HG03378 (cell line): ENCODE measurements around the gene MEGF11.

Experiments used
- ATAC-seq: cut with Tn5 transposase; IDR thresholded peaks from one replicate; pipeline ENCODE4 v1.9.1; 2021; ENCODE audit warnings: mild to moderate bottlenecking, moderate library complexity; ENCODE audit not compliant: unreplicated experiment

Gene MEGF11

GRCh38 chr15:66180531-66181097 lies 72.9 kb downstream of the MEGF11 start:
- ATAC-seq: no peak

DNA sequence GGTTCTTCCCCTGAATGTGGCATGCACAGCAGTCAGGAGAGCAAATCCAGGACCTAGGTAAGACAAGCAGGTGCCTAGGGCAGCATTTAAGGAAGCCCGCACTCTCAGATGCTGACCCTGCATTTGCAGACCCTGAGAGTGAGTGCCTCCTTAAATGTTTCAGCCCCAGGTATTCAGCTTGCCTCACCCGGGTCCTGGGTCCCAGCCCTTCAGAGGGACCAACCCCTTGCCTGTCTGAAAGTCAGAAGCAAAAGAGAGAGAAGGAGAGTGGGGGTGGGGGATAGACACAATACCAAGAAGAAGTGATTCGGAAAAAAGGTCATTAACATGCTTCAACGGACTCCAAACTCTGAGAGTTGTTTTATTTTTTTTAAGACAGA lies 75.0 kb downstream of the MEGF11 start:
- ATAC-seq: no peak

- ATAC-seq: no peak
Measured at GRCh38 chr15:66172324-66172980, 81.1 kb downstream of the MEGF11 start.

GRCh38 chr15:66171841-66172240 lies 81.7 kb downstream of the MEGF11 start:
- no peak for ATAC-seq

DNA sequence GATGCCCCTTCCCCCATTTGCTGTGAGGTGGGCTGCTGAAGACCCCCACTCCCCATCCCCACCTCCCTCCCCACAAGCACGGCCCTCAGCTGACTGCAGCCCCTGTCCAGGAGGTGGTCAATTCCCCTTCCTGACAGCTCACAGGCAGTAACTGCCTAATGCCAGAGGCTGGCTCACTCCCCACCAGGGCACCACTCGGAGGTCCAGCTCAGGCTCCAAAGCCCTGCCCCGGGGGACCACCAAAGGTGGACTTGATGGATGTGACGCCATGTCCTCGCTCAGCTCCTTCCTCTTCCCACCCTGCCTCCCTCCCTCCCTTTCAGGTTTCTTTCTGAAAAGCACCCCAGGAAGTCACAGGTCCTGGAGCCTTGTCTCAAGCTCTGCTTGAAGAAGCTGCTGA lies 82.8 kb downstream of the MEGF11 start:
- no peak for ATAC-seq

DNA sequence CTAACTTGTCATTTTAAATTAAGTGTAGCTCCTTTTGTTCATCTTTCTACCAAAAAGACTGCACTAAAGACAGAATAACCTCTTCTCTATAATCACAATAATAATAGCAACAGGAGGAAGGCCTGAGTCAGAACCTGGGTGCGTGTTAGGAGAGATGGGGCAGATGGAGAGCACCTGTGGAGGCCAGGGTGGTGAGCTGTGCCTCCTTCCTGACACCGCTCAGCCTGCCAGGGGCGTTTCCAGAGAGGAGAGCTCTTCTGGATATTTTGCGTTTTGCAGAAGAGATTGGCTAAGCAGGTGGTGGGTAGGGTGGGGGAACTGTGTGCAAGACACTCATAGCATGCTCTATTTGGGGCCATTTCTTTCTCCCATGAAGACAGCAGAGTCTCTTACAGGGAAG lies 83.5 kb downstream of the MEGF11 start:
- no peak for ATAC-seq

DNA sequence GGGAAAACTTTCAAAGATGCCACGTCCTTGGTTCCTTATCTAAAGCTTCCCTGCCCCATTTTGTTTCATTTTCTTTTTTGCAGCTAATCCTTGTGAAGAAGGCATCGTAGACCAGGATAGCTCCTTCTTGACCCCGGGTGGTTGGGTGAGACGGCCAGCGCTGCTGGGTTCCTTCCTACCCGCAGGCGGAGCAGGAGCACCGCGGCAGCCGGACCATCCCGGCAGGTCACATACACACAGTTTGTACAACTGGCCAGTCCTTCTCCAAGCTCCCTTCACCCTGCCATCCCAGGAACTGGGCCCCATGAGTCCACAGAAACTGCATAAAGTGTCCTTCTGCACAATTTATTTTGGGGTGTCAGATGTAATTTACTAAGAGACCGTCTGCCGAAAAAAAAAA lies 83.9 kb downstream of the MEGF11 start:
- no peak for ATAC-seq

DNA sequence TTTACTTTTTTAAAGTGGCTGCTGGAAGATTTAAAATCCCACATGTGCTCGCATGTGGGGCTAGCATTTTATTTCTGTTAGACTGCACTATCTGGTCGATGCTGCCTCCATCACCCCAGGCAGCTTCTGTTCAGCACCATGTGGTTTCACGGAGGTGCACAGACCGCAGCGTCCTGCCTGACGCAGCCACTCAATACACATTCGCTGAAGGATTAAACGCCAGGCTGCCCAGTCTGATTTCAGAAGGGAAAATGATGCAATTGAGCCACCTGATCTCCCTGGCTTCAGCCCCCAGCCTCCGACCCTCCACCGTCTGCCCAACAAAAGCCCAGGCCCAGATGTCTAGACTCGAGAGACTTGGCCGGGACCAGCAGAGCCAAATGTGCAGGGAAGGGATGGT lies 84.5 kb downstream of the MEGF11 start:
- ATAC-seq: no peak

GRCh38 chr15:66167854-66168253 lies 85.7 kb downstream of the MEGF11 start:
- ATAC-seq: no peak

- no peak for ATAC-seq
Measured at GRCh38 chr15:66165856-66166255, 87.7 kb downstream of the MEGF11 start.

GRCh38 chr15:66164788-66165187 lies 88.8 kb downstream of the MEGF11 start:
- no peak for ATAC-seq

GRCh38 chr15:66163553-66163952 lies 90.0 kb downstream of the MEGF11 start:
- no peak for ATAC-seq

GRCh38 chr15:66162286-66162685 lies 91.3 kb downstream of the MEGF11 start:
- no peak for ATAC-seq

DNA sequence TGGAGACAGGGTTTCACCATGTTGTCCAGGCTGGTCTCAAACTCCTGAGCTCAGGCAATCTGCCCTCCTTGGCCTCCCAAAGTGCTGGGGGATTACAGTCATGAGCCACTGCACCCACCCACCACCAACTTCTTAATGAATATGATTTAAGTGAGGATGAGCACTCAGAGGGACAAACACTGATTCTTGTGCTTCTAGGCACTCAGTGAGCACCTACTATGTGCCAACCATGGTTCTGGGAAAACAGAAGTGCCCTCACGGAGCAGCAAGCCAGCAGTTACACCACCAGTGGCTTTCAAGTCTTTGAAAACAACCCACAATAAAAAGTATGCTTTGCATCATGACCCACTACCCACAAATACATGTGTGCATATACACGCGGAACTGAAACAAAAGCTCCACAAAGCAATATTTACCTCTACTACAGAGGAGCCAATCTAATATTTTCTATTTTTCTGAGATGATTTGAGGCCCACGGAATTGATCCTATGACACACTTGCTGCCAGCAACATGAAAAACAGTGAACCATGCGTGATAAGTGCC lies 91.9 kb downstream of the MEGF11 start:
- no peak for ATAC-seq

DNA sequence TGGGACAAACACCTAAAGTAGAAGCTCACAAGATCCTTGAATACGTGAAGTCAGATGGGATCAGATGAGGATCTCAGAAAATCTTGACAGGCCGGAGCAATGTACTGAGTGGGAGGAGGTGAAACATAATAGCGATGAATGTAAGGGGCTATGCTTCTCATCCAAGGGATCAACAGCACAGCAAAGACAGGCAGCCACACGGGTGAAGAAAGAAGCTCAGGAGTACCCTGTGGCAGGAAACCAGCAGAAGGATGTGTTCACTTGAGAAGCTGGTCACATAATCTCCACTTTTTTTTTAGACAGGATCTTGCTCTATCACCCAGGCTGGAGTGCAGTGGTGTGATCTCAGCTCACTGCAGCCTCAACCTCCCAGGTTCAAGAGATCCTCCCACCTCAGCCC lies 92.4 kb downstream of the MEGF11 start:
- ATAC-seq: no peak

GRCh38 chr15:66157507-66157906 lies 96.0 kb downstream of the MEGF11 start:
- no peak for ATAC-seq

DNA sequence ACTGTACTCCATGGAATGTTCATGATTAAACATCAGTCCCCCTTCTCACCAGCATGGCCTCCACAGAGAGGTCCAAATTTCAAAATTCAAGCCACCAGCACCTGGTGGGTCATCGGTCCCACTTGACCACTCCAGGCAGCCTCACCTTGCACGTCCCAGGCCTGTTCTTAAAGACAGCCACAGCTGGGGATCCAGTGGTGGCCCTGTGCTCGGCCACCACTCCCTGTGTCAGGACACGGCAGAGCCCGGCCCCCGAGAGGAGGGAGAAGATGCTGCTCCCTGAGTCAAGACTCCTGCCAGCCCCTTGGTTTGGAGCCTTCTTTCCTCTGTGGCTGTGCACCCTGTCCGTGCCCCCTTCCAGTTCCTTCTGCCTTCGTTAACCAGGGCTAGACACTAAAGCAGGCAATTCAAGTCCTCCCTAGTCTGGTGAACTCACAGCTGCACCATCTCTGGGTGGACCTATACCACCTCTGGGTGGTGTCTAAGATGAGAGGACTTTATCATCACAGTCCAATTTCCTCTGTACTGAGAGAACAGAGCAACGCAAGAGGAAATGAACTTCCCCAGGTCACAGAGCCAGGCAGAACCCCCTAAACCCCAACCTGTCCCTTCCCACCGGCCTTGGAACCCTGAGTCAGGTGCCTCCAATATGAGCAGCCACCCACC lies 97.1 kb downstream of the MEGF11 start:
- ATAC-seq: no peak

GRCh38 chr15:66155065-66155464 lies 98.5 kb downstream of the MEGF11 start:
- no peak for ATAC-seq

GRCh38 chr15:66154581-66154980 lies 99.0 kb downstream of the MEGF11 start:
- no peak for ATAC-seq

- ATAC-seq: no peak
Measured at GRCh38 chr15:66153549-66154415, 99.8 kb downstream of the MEGF11 start.

DNA sequence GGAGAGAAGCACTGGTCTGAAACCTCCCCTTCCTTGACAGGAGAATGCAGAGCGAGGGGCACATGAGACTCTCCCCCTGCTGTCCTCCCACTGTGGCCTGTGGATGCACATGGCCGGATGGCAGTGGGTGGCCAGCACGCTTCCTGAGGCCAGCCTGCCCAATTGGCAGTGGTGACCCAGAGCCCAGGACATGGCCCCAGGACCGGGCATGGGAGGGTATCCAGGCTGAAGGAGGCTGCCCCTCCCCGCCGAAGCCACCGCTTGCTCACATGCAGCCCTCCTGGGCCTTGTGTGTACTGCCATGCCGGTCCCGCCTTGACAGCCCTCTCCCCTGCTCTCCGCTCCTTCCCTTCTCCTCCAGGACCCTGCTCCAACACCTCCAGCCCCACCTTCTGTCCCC lies 100.9 kb downstream of the MEGF11 start:
- ATAC-seq: no peak
